Measurements from ENCODE around the gene SH3GLB1.

DNA sequence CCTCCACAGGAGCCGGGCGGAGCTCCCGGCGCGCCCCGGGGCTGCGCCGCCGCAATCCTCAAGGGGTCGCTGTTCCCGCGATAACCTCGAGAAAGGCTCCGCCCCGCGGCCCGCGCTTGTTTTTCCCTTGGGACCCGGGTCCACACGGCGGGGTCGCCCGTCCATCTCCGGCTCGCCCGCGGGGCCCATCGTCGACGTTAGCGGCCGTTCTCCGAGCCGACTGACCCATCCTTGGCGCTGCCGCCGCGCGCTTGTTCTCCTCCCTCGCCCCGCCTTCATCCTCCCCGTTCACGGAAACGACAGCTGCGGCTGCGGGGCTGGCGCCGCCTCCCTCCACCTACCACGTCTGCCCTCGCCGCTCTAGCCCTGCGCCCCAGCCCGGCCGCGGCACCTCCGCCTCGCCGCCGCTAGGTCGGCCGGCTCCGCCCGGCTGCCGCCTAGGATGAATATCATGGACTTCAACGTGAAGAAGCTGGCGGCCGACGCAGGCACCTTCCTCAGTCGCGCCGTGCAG is at the start of gene SH3GLB1:
- TF ChIP-seq GATA2 (IDR thresholded peaks at IDR 0.05; ENCODE audit: low read depth, low read length) (no peak), GATA3 (IDR thresholded peaks at IDR 0.05; ENCODE audit: low read depth, low read length) (no peak)
